MG63 (cell line): ENCODE measurements around the gene SYT13. TPM values are rescaled to one million over a fixed set of nuclear protein-coding genes. Genes with fewer than 3 reads are reported as not detected.

Experiments
- DNase-seq: peaks from one replicate; pipeline ENCODE4 v3.0.0-alpha.2; 2020
- H3K27me3 ChIP-seq: fragments of 250-450 bp; sonication (Bioruptor Pico); 2 replicates; pipeline ENCODE4 v1.5.1; 2020; ENCODE audit warnings: mild to moderate bottlenecking, moderate library complexity
- H3K36me3 ChIP-seq: fragments of 250-450 bp; sonication (Bioruptor Pico); 2 replicates; pipeline ENCODE4 v1.5.1; 2020; ENCODE audit warnings: mild to moderate bottlenecking, moderate library complexity
- H3K4me3 ChIP-seq: fragments of 250-450 bp; sonication (Bioruptor Pico); 2 replicates; pipeline ENCODE4 v1.5.1; 2020; ENCODE audit warnings: mild to moderate bottlenecking, moderate library complexity
- H3K9me3 ChIP-seq: fragments of 250-450 bp; sonication (Bioruptor Pico); 2 replicates; pipeline ENCODE4 v1.5.1; 2020; ENCODE audit warnings: mild to moderate bottlenecking, moderate library complexity
- total RNA-seq: library from RNA; depleted of rRNA; stranded (reverse); fragments of >200 nt; shearing (Covaris generic); gene quantifications from 2 replicates; pipeline ENCODE4 v1.2.3, GENCODE V29; 2014; ENCODE audit warnings: low replicate concordance

SYT13 gene
- total RNA-seq, 1 experiment from 2014 or later: not detected

DNA sequence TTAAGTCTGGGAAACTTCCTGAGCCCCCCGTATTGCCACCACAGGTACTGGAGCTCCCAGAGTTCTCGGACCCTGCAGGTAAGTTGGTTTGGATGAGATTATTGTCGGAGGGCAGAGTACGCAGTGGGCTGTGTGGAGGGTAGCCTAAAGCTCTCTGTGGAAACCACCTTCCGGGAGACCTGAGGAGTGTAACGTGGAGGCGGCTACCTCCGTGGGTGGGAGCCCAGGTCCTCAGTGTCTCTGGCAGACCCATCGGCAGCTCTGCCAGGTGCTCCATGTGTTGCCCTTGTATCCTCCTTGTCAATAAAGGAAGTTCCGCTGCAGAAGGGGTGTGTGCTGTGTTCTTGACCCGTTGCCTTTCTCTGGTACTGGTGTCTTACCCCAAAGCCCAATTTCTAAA lies 61.4 kb downstream of the SYT13 start:
- no peak for DNase-seq
- H3K36me3 ChIP-seq: no peaks in the 10 kb centered on the region
- H3K27me3 ChIP-seq: no peaks in the 10 kb centered on the region
- no peaks in the 10 kb centered on the region for H3K9me3 ChIP-seq
- H3K4me3 ChIP-seq: no peak overlapping the region

DNA sequence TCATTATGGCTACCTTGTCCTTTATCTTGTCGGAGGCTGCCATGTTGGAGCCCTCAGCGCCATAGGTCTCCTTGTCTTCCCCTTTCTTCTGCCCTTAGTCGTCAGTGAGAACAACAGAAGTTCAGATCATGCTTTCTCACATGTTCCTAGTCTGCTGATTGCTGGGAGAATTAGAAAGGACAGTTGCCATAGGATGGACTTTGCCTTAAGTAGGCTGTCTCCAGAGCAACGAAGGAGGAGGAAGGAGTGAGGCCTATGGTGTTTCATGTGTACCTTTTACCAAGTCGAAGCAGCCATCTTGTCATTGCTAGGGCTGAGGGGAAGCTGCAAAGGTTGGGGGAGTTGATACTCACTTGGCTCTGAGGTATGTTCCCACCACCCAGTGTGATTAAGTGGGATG lies 62.6 kb downstream of the SYT13 start:
- H3K27me3 ChIP-seq: no peaks in the 10 kb centered on the region
- H3K9me3 ChIP-seq: no peaks in the 10 kb centered on the region
- H3K36me3 ChIP-seq: no peaks in the 10 kb centered on the region
- no peak for DNase-seq
- no peak overlapping the region for H3K4me3 ChIP-seq

DNA sequence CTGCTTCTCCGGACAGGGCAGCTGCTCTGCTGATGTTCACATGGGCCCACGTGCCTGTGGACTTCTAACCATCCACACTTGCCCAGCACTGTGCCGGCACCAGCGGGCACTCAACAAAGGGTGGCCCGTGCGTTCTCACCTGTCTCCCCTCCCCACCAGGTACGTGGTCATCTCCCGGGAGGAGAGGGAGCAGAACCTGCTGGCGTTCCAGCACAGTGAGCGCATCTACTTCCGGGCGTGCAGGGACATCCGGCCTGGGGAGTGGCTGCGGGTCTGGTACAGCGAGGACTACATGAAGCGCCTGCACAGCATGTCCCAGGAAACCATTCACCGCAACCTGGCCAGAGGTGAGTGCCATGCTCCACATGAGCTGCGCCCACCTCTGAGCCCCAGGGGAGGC lies 66.7 kb downstream of the SYT13 start:
- H3K27me3 ChIP-seq: no peaks in the 10 kb centered on the region
- no peaks in the 10 kb centered on the region for H3K9me3 ChIP-seq
- no peak for DNase-seq
- H3K4me3 ChIP-seq: no peak overlapping the region
- no peaks in the 10 kb centered on the region for H3K36me3 ChIP-seq

DNA sequence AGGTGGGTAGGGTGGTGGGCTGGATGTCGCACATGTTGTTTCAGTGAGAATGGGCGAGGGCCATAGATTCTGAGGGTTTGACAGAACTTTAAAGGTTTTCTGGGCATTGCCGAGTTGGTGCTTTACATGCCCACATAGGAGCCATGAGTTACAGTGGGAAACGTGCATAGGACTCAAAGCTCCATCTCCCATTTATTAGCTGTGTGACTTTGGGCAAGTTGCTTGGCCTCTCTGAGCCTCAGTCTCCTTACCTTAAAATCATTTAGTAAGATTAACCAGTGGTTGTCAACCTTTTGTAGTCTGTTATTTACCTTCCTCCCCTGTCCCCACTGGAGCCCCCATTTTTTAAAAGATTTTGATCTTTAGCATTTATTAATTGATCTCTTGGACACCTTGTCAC lies 67.4 kb downstream of the SYT13 start:
- Histone ChIP-seq H3K4me3 (no peak overlapping the region), H3K36me3 (no peaks in the 10 kb centered on the region), H3K27me3 (no peaks in the 10 kb centered on the region), H3K9me3 (no peaks in the 10 kb centered on the region)
- DNase-seq: no peak

DNA sequence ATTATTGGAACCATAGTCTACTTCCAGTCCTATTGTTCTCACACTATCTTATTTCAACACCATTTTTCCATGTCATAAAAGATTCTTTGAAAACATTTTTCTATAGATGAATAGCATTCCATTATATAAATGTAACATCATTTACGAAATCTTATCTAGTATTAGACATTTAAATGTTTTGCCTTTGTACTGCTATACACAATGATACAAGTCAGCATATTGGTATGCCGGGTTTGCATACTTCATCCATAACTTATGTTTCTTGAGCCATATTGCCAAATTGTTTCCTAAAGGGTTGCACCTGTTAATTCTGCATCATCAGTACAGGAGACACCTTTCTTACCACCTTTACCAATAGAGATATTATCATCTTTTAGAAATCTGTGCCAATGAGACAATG lies 68.2 kb downstream of the SYT13 start:
- no peaks in the 10 kb centered on the region for H3K27me3 ChIP-seq
- no peaks in the 10 kb centered on the region for H3K9me3 ChIP-seq
- DNase-seq: no peak
- no peak overlapping the region for H3K4me3 ChIP-seq
- H3K36me3 ChIP-seq: no peaks in the 10 kb centered on the region

DNA sequence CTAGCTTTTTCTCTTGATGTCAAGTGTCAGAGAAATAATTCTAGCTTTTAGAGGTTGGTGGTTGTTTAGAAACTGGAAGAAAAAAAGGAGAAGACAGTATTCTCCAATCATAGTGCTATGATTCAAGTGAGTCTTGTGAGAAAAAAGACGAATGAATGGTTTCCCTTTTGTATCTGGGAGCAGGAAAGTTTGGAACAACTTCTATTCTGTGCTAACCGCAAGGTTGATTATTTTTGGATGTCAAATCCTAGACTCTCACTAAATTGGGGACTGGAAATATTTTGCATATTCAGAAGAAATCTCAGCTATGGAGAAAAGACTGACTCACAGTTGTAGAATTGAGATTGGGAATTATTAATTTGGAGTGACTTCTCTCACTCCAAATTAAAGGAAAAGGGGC lies 69.2 kb downstream of the SYT13 start:
- DNase-seq: no peak
- no peaks in the 10 kb centered on the region for H3K27me3 ChIP-seq
- H3K9me3 ChIP-seq: no peaks in the 10 kb centered on the region
- H3K4me3 ChIP-seq: no peak overlapping the region
- no peaks in the 10 kb centered on the region for H3K36me3 ChIP-seq

DNA sequence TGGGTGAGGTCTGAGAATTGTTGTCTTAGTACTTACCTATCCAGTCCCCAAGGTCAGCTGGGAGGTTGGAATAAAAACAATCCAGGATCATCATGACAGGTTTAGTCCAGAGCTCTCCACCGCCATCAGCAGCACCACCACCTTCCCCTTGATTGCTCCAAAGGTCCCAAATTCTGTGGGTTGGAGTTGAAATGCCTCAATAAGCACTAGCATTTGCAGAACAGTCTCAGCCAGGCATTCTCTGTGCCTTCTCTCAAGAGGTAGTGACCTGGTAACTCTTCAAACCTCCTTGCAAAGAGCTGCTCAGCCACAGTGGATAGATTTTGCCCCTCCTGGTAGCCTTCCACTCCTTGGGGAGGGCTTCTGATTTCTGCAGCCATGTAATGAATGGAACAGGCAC lies 70.1 kb downstream of the SYT13 start:
- no peaks in the 10 kb centered on the region for H3K9me3 ChIP-seq
- H3K36me3 ChIP-seq: no peaks in the 10 kb centered on the region
- no peak for DNase-seq

DNA sequence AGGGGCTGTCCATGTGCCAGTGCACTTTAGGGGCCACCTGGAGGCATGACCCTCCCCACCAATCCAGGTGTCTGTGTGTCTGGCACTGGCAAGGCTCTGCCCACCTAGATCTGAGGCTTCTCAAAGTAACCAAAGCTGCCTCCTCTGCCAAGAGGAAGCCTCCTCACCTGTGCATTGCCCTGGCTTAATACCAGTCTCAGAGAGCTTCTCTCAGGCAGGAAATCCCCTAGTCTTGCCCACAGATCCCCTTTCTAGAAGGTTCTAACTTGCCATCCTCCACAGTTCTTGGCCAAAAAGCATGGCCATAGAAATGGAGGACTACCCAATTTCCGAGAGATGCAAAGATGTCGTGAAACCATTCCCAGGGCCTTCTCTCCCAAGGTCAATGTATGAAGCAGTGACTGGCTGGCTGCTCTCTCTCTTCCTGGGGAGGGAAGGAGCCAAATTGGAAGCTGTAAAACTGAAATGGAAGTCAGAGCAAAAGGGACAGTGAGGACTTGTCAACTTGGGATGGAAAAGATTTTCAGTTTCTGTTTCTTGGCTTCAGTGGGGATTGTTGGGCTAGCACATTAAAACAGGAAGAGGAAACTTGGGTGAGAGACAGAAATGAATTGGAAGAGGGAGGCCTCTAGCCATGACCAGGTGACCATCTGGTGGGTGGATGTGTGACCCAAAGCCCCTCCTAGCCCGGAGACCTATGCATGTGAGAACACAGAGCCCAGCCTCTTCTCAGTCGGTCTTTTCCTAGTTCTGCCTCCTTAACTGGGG lies 70.9 kb downstream of the SYT13 start:
- no peaks in the 10 kb centered on the region for H3K27me3 ChIP-seq
- H3K36me3 ChIP-seq: no peaks in the 10 kb centered on the region
- no peak overlapping the region for H3K4me3 ChIP-seq
- no peak for DNase-seq
- no peaks in the 10 kb centered on the region for H3K9me3 ChIP-seq

More for the DNA sequence above, 70.1 kb downstream of the SYT13 start:
- Histone ChIP-seq H3K4me3 (no peak overlapping the region), H3K27me3 (no peaks in the 10 kb centered on the region)

DNA sequence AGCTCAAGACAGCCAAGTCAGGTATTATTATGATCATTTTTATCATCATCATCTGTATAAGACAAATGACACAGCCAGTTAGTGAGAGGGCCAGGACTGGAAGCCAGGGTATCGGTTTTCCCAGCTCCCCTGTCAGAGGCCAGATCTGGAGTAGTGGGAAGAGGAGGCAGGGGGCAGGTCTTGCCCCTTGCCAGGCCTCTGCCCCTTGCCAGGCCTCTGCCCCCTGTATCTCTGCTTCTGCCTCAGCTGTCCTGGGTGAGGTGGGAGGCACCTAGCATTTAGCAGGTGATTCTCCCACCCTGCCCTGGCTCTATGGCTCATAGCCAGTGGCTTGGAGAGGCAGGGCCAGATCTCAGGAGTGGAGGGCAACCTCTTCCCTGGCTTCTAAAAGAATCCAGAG lies 72.4 kb downstream of the SYT13 start:
- no peaks in the 10 kb centered on the region for H3K27me3 ChIP-seq
- no peak overlapping the region for H3K4me3 ChIP-seq
- no peak for DNase-seq
- no peaks in the 10 kb centered on the region for H3K9me3 ChIP-seq
- H3K36me3 ChIP-seq: no peaks in the 10 kb centered on the region

DNA sequence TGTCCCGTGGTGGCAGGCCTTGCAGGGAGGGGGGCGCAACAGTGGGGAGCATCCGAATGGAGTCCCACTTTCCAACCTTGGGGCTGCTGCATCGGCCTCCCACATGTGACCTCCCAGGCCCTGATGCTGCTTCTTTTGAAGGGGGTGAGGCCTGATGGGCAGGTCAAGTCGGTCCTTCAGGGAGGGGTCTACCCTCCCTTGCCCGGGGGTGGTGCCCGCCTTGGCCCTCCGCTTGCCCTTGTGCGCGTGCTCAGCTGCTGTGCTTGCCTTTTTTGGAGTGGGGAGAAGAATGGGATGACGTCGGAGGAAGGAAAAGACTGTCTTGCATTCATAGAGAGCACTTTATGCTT lies 72.8 kb downstream of the SYT13 start:
- Histone ChIP-seq H3K4me3 (no peak overlapping the region), H3K36me3 (no peaks in the 10 kb centered on the region), H3K27me3 (no peaks in the 10 kb centered on the region), H3K9me3 (no peaks in the 10 kb centered on the region)
- DNase-seq: no peak

DNA sequence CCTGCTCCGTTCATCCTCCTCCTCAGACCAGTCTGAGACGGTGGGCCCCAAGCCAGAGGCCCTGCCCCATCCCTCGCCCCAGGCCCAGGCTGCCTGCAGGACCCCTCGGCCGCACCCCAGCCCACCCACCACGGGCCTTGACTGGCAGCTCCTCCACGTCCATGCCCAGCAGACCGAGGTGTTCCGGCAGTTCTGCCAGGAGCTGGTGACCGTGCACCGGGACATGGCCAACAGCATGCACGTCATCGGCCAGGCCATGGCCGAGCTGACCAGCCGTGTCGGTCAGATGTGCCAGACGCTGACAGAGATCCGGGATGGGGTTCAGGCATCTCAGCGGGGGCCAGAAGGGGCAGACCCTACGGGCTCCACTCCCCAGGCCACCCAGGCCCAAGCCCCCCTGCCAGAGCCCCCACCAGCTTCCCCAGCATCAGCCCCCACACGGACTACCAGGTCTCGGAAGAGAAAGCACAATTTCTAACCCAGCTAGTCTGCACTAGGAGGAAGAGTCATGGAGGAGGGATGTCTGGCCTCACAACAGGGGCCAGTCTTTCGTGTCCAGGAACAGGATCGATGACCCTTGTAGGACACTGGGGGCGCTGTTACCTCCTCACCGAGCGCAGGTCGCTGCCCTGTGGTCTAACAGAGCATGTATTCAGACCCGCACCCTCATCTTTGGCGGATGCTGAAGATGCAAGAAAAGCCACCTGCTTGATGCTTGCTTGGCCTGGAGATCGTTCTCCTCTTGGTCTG lies 73.4 kb downstream of the SYT13 start:
- no peak for DNase-seq
- no peaks in the 10 kb centered on the region for H3K9me3 ChIP-seq
- no peaks in the 10 kb centered on the region for H3K36me3 ChIP-seq
- H3K4me3 ChIP-seq: no peak overlapping the region
- no peaks in the 10 kb centered on the region for H3K27me3 ChIP-seq

DNA sequence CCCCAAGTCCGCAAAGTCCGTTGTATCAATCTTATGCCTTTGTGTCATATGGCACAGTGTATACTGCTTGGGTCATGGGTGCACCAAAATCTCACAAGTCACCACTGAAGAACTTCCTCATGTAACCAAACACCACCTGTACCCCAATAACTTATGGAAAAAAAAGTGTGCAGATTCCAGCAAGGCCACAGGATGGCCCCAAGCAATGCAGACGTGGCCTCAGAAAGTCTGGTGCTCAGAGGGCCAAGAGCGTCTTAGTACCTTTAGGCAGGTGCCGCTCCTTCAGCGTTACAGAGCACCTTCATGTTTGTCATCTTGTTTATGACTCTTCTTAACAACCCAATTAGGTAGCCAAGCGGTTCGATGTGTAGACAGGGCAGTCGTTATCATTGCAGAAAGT lies 74.4 kb downstream of the SYT13 start:
- no peak overlapping the region for H3K4me3 ChIP-seq
- H3K36me3 ChIP-seq: no peaks in the 10 kb centered on the region
- H3K27me3 ChIP-seq: no peaks in the 10 kb centered on the region
- DNase-seq: no peak
- no peaks in the 10 kb centered on the region for H3K9me3 ChIP-seq

DNA sequence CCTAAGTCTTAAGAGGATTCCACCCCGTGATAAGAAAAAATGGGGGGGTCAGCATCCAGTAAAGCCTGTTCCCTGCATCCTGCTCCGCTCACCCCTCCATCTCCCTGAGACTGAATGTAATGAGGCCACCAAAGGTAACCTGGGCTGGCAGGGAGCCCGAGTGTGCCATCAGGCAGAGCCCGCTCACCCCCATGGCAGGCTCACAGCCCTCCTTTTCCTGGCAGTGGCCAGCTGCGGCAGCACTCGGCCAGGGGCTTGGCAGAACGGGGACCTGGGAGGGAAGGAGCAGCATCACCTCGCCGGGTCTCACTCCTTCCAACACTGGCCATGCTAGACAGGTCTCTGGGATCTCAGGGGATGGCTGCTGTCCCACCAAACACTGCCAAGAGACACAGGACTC lies 75.3 kb downstream of the SYT13 start:
- Histone ChIP-seq H3K4me3 (no peak overlapping the region), H3K9me3 (no peaks in the 10 kb centered on the region), H3K27me3 (no peaks in the 10 kb centered on the region), H3K36me3 (no peaks in the 10 kb centered on the region)
- DNase-seq: no peak

DNA sequence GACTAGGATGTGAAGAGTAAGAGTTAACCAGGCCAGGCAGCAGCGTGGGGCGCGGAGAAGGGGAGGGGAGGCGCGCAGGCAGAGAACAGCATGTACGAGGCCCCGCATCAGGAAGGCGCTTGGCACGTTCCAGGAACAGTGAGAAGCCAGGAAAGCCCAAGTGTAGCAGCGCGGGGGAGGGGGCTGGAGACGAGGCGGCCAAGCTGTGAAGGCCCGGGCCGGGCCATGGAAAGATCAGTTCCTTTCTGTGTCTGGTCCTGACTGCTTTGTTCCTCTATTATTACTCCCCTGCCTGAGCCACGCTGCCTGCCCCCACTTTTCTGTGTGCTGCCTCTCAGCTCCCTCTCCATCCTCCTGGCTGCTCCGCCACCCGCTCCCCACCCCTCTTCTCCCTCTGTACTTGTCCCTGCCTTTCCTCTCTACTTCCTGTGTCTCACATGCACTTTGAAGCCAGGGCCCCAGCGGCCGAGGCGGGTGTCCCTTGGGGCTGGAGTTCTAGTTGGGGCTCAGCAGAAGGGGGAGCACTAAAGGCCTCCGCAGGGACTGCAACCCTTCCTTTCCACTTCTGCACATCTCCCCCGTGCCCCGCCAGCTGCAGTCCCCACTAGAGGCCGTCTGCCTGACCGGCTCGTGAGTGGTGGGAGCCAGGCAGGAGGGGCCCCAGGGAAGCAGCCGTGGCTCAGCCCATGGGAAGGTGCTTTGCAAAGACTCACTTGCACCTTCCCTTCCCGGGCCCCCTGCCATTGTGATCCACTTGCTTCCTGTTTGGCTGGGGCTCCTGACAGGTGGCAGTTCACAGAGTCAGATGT lies 76.0 kb downstream of the SYT13 start:
- no peaks in the 10 kb centered on the region for H3K36me3 ChIP-seq
- H3K4me3 ChIP-seq: no peak overlapping the region
- no peak for DNase-seq
- no peaks in the 10 kb centered on the region for H3K9me3 ChIP-seq
- H3K27me3 ChIP-seq: no peaks in the 10 kb centered on the region

DNA sequence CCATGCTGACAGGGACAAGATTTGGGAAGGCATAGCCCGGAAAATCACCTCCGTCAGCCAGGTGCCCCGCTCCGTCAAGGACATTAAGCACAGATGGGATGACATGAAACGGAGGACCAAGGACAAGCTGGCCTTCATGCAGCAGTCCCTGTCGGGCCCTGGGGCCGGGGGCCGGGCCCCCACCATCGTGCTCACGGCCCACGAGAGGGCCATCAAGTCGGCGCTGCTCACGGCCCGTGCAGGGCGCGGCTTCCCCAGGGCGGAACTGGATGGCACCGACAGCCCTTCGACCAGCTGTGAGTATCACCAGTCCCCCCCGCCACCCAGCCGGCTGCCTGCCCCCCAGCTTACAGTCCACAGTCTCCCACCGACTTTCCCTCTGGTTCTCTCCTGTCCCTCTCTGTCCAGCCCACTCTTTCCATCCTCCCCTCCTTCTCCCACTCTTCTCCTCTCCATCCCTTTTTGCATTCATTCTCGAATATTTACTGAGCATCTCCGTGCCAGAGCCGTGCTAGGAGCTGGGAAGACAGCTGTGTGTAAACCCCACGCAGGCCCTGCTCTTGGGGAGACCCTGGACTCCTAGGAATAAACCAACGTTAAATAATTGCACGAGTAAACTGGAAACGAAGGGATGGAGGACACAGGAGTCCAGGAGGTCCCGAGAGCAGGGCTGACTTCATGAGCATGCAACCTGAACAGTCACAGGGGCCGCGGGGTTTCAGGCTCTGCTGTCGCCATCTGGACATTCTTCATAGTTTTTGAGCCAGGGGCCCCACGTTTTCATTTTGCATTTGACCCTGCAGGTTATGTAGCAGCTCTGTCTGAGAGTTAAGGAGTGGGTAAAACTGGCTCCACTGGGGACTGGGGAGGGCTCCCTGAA lies 76.9 kb downstream of the SYT13 start:
- DNase-seq: no peak
- no peaks in the 10 kb centered on the region for H3K9me3 ChIP-seq
- no peaks in the 10 kb centered on the region for H3K27me3 ChIP-seq
- H3K36me3 ChIP-seq: no peaks in the 10 kb centered on the region
- H3K4me3 ChIP-seq: no peak overlapping the region

DNA sequence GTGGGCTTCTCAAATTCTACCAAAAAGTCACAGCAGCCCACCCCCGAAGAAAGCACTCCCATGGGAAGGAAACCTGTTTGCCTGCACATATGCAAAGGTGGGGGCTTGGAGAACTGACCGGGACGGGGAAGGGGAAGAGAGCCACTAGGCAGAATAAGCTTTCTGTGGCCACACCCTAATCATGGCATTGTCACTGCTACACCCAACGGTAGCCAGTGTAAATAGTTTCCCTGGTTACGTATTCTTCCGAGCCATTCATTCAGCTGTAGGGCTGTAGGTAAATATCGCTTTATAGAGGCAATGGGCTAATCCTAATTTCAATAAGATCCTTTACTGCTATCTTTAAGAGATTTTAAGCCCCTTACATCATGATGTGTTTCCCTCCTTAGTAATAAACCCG lies 78.0 kb downstream of the SYT13 start:
- Histone ChIP-seq H3K9me3 (no peaks in the 10 kb centered on the region), H3K36me3 (no peaks in the 10 kb centered on the region), H3K4me3 (no peak overlapping the region), H3K27me3 (no peaks in the 10 kb centered on the region)
- no peak for DNase-seq

DNA sequence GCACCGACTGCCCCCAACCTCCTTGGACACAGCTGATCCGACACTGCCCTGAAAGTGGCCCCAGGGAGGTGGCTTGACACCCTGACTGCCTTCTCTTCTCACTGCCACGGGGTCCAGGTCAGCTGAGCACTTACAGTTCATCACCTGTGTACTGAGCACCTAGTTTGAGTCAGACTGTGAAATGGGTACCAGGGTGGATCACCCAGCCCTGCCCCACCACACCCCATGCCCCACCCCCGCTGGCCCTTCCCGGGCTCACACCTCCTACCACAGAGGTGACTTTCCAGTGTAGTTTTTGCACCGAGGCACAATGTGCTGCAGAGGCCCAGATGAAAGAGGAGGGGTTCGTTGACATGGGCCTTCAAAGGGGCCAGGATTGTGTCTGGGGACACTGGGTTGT lies 80.2 kb downstream of the SYT13 start:
- no peak overlapping the region for H3K4me3 ChIP-seq
- H3K27me3 ChIP-seq: no peaks in the 10 kb centered on the region
- DNase-seq: no peak
- H3K9me3 ChIP-seq: no peaks in the 10 kb centered on the region
- H3K36me3 ChIP-seq: no peaks in the 10 kb centered on the region
